GM10266 (cell line): ENCODE data around the gene TAT.
"Not testable (repeated sequence)": the region's sequence is repeated elsewhere in the genome, so short reads cannot be mapped to it uniquely, and the experiment has no call there.

Experiments
- DNase-seq: peaks from one replicate; pipeline ENCODE4 v3.0.0; 2012; ENCODE audit errors: extremely low spot score
- CTCF ChIP-seq: IDR thresholded peaks from 2 replicates; pipeline ENCODE4 v1.5.1; 2012; ENCODE audit warnings: mild to moderate bottlenecking, low read depth; ENCODE audit not compliant: control insufficient read depth, insufficient read depth; ENCODE audit errors: missing control alignments

TAT gene

GRCh38 chr16:71610936-71611871 lies 34.3 kb upstream of the TAT start:
- peak; percentile 84 for DNase-seq
- peak; percentile 98 for TF ChIP-seq CTCF

- no peak for TF ChIP-seq CTCF
- DNase-seq, result no peak
Measured at GRCh38 chr16:71610447-71610846, 33.6 kb upstream of the TAT start.

GRCh38 chr16:71609066-71609465 lies 32.2 kb upstream of the TAT start:
- no peak for TF ChIP-seq CTCF
- DNase-seq, result no peak

GRCh38 chr16:71600822-71601221 lies 23.9 kb upstream of the TAT start:
- TF ChIP-seq CTCF, result no peak

GRCh38 chr16:71598426-71598825 lies 21.5 kb upstream of the TAT start:
- not testable (repeated sequence) for DNase-seq

More at GRCh38 chr16:71600822-71601221, 23.9 kb upstream of the TAT start:
- no peak for DNase-seq

- not testable (repeated sequence) for DNase-seq
Measured at GRCh38 chr16:71595340-71595826, 18.5 kb upstream of the TAT start.

GRCh38 chr16:71594000-71594646 lies 17.2 kb upstream of the TAT start:
- no peak for TF ChIP-seq CTCF
- DNase-seq, result no peak
